HG03039 (cell line): ENCODE results near the gene REEP5.

Experiments
- ATAC-seq: cut with Tn5 transposase; IDR thresholded peaks from one replicate; pipeline ENCODE4 v1.9.1; 2021; ENCODE audit warnings: mild to moderate bottlenecking, moderate library complexity; ENCODE audit not compliant: unreplicated experiment

REEP5 gene

DNA sequence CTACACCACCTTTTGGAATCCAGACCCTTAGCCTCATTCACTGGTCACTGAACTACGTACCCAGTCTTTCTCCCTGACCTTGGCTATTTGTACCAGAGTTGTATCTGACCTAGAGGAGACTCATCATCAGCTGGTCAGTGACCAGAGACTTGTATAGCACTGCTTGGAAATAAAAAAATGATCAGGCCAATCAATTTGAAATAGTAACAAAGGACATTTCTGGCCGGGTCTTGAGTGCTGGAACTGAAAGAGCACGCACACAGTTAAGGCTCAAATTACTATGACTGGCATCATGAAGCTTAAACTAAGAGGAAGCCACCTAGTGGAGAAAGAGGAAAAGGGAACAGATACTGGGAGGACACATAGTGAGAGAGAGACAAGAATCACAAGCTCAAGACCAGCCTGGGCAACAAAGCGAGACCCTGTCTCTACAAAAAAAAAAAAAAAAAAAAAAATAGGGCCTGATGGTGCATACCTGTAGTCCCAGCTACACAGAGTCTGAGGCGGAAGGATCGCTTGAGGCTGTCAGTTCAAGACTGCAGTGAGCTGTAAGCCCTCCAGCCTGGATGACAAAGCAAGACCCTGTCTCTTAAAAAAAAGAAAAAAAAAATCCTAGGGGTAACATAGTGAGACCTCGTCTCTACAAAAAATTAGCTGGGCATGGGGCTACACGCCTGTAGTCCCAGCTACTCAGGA is 73.8 kb downstream of the REEP5 start:
- ATAC-seq: peak; percentile 97

DNA sequence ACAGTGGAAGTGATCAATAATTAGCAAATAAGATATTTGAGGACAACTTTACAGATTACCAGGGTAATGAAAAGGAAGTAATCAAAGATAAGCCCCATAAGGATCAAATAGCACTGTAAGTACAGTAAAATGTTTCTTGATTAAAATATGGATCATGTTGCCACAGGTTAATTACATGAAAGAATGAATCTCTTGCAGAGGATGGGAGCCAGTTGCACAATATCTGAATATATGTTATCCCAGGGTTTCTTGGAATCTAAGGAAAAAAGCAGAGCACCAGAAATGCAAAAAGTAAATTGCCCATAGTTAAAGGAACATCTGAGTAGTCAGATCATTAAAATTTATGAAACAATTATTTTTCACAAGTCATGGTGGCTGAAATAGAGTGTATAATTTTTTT is 74.7 kb downstream of the REEP5 start:
- no peak for ATAC-seq

DNA sequence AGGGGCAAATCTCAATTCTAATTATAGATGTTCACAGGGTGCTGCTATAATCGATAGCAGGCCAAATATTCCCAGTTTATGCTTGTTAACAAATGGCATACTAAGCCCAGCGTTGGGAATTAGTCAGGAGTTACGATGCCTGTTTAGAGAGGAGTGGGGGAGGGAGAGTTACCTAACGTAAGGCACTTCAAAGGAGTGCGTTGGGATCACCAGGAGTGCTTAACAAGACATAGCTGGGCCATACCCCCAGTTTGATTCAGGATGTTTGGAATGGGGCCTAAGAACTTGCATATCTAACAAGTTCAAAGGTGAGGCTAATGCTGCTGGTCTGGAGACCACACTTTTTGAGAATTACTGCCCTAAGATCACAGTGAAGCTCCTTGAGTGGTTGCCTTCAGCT is 75.5 kb downstream of the REEP5 start:
- ATAC-seq: no peak

DNA sequence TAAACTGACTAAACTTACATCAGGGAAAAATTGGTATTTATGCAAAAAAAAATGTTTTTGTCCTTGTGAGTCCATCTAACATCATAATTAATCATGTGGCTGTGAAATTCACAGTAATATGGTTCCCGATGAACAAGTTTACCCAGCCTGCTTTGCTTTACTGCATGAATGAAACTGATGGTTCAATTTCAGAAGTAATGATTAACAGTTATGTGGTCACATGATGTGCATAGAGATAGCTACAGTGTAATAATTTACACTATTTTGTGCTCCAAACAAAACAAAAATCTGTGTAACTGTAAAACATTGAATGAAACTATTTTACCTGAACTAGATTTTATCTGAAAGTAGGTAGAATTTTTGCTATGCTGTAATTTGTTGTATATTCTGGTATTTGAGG is 77.5 kb downstream of the REEP5 start:
- ATAC-seq: no peak

DNA sequence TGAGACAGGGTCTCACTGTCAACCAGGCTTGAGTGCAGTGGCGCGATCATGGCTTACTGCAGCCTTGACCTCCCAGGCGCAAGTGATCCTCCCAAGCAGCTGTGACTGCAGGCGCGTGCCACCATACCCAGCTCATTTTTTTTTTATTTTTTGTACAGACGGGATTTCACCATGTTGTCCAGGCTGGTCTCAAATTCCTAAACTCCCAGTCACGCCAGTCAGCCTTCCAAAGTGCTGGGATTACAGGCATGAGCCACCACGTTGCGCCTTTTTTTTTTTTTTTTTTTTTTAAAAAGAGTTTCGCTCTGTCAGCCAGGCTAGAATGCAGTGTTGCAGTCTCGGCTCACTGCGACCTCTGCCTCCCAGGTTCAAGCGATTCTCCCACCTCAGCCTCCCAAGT is 88.1 kb downstream of the REEP5 start:
- no peak for ATAC-seq

DNA sequence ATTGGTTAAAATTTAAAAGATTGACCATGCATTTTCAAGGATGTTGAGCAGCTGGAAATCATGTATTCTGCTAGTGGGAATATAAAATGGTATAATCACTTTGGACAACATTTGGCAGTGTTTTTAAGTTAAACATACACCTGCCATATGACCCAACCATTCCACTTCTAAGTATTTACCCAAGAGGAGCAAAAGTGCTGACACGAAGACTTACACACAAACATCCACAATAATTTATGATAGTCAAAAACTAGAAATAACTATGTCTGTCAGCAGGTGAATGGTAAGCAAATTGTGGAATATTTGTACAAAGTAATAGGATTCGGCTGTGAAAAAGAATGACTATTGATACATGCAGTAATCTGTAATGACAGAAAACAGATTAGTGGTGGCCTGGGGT is 91.6 kb downstream of the REEP5 start:
- ATAC-seq: no peak
